K562 (cell line): ENCODE measurements around the gene FSTL4. TPM values are rescaled to one million over a fixed set of nuclear protein-coding genes. Genes with fewer than 3 reads are reported as not detected.

ENCODE experiments used
- ATAC-seq: fragments of 200-7000 bp; cut with Tn5 transposase; 3 replicates; pipeline ENCODE4 v1.9.1; 2020; ENCODE audit warnings: moderate library complexity
- BruUV-seq: library from RNA; stranded (reverse); fragments of 400-500 nt; replicated peaks from 2 replicates; lab custom pipeline; 2021; lab: Mats Ljungman, UMichigan
- CTCF ChIA-PET: fragments of 300-600 bp; formaldehyde crosslinking; extraction: SDS; loops from one replicate; lab custom pipeline; 2021; ENCODE audit warnings: low intra/inter-chr PET ratio; lab: Yijun Ruan, JAX
- POLR2A ChIA-PET: fragments of 300-600, 350-650 bp; sonication (Branson Sonifier 250); formaldehyde crosslinking; extraction: SDS; loops from one replicate; lab custom pipeline; 2021; ENCODE audit warnings: antibody characterized with exemption, inconsistent platforms; lab: Yijun Ruan, JAX
- DNase-seq, 4 experiments: peaks; one replicate each; pipeline versions ENCODE4 v3.0.0 to v3.0.0-alpha.2; 2011 to 2018; ENCODE audit warnings: low spot score in 3 of 4, mixed read lengths in 3 of 4; ENCODE audit errors: extremely low read depth in 1 of 4
- FAIRE-seq: peaks from 2 replicates; lab custom pipeline; 2011; peaks lifted over from hg19 to GRCh38; lab: Jason Lieb, UNC
- H2AFZ ChIP-seq: 2 replicates; pipeline ENCODE4 v1.6.0; 2011; ENCODE audit warnings: low read depth, low read length, control low read depth, inconsistent platforms
- H3K27ac ChIP-seq: fragments of 200-600 bp; 3 replicates; pipeline ENCODE4 v1.8.0; 2011; ENCODE audit warnings: low read depth, mild to moderate bottlenecking, control low read depth, inconsistent platforms, low read length, moderate library complexity, mixed read lengths; ENCODE audit errors: extremely low read depth
- H3K27me3 ChIP-seq, 2 experiments: fragments of 300-600 bp in 1 of 2; 2 replicates in 1 of 2; 3 replicates in 1 of 2; pipeline versions ENCODE4 v1.6.0 to v1.8.0; 2011; ENCODE audit warnings: inconsistent platforms in 2 of 2, low read length in 2 of 2, mild to moderate bottlenecking in 1 of 2, mixed read lengths in 1 of 2, moderate library complexity in 1 of 2; ENCODE audit not compliant: control insufficient read depth in 2 of 2, insufficient read depth in 2 of 2
- H3K36me3 ChIP-seq: fragments of 300-600 bp; 3 replicates; pipeline ENCODE4 v1.8.0; 2011; ENCODE audit warnings: mild to moderate bottlenecking, low read length, inconsistent platforms; ENCODE audit not compliant: control insufficient read depth, insufficient read depth
- H3K4me1 ChIP-seq, 2 experiments: fragments of 200-600 bp in 1 of 2; replicated peaks in 1 of 2; 2 replicates in 1 of 2; 3 replicates in 1 of 2; pipeline versions ENCODE4 v1.5.1 to v1.8.0; 2011; ENCODE audit warnings: inconsistent platforms in 2 of 2, low read length in 2 of 2, mild to moderate bottlenecking in 1 of 2, mixed read lengths in 1 of 2, moderate library complexity in 1 of 2; ENCODE audit not compliant: control insufficient read depth in 2 of 2, insufficient read depth in 2 of 2
- H3K4me2 ChIP-seq: 2 replicates; pipeline ENCODE4 v1.6.1; 2011; ENCODE audit warnings: low read length, control low read depth, inconsistent platforms, mixed read lengths; ENCODE audit not compliant: insufficient read depth
- H3K4me3 ChIP-seq: fragments of 200-600 bp; sonication (generic), shearing (Covaris generic); 2 replicates; pipeline ENCODE4 v1.5.1; 2016; ENCODE audit warnings: control low read depth, inconsistent platforms
- H3K79me2 ChIP-seq: fragments of 200-600 bp; 3 replicates; pipeline ENCODE4 v1.8.0; 2011; ENCODE audit warnings: low read length, inconsistent platforms; ENCODE audit not compliant: control insufficient read depth, insufficient read depth
- H3K9ac ChIP-seq, 2 experiments: 2 replicates each; pipeline versions ENCODE4 v1.6.0 to v1.6.1; 2011; ENCODE audit warnings: low read depth in 2 of 2, low read length in 2 of 2, control low read depth in 1 of 2, inconsistent platforms in 1 of 2, mild to moderate bottlenecking in 1 of 2, mixed read lengths in 1 of 2; ENCODE audit not compliant: insufficient read depth in 1 of 2
- H3K9me1 ChIP-seq: one replicate; pipeline ENCODE4 v1.6.0; 2011; ENCODE audit warnings: inconsistent platforms, mild to moderate bottlenecking, low read length, moderate library complexity; ENCODE audit not compliant: control insufficient read depth, insufficient read depth
- H3K9me3 ChIP-seq: replicated peaks from 2 replicates; pipeline ENCODE4 v1.5.1; 2011; ENCODE audit warnings: low read depth, low read length, inconsistent platforms; ENCODE audit not compliant: control insufficient read depth, insufficient read depth
- H4K20me1 ChIP-seq: replicated peaks from 2 replicates; pipeline ENCODE4 v1.6.1; 2011; ENCODE audit warnings: low read length, inconsistent platforms, mixed read lengths; ENCODE audit not compliant: control insufficient read depth, insufficient read depth
- GABPA ChIP-seq: fragments of 200-800 bp; sonication (Bioruptor generic); conservative IDR thresholded peaks from 2 replicates; pipeline ENCODE4 v1.6.1; 2016; ENCODE audit warnings: low read depth, missing genetic modification characterization, missing compliant biosample characterization
- GABPB1 ChIP-seq: sonication (generic); formaldehyde crosslinking; IDR thresholded peaks from 2 replicates; pipeline ENCODE4 v1.8.0; 2022; ENCODE audit warnings: mild to moderate bottlenecking, missing genetic modification reagents
- KAT2B ChIP-seq: IDR thresholded peaks from one replicate; pipeline ENCODE4 v1.6.1; 2012; ENCODE audit warnings: low read depth, mild to moderate bottlenecking, control low read depth, inconsistent platforms, low read length, moderate library complexity
- MEF2A ChIP-seq: IDR thresholded peaks from 2 replicates; pipeline ENCODE4 v1.6.1; 2011; ENCODE audit warnings: low read depth, mild to moderate bottlenecking, low read length, moderate library complexity; ENCODE audit not compliant: control insufficient read depth
- USF2 ChIP-seq: sonication (generic); formaldehyde crosslinking; IDR thresholded peaks from 2 replicates; pipeline ENCODE4 v1.5.0; 2020; ENCODE audit warnings: missing genetic modification reagents
- ZNF76 ChIP-seq: fragments of 250-450 bp; sonication (Bioruptor Pico); IDR thresholded peaks from 2 replicates; pipeline ENCODE4 v1.4.0; 2020; ENCODE audit warnings: mild to moderate bottlenecking, moderate library complexity, borderline replicate concordance
- ZZZ3 ChIP-seq: fragments of 450-650 bp; IDR thresholded peaks from 2 replicates; pipeline ENCODE4 v1.6.1; 2016; ENCODE audit warnings: antibody characterized with exemption, mild to moderate bottlenecking, moderate library complexity
- WGBS: fragments of 100-300 bp; shearing (Covaris generic); methylation state at CpG from one replicate; pipeline ENCODE4 v1.1.6; 2016; ENCODE audit warnings: low coverage, mixed read lengths; ENCODE audit not compliant: insufficient coverage; ENCODE audit errors: missing lambda C conversion rate; 5-methylcytosine and 5-hydroxymethylcytosine counted together
- in situ Hi-C: fragments of 300-500 bp; cut with MboI; formaldehyde crosslinking; loops from 4 replicates; pipeline ENCODE4 v1.15.0; 2018; ENCODE audit warnings: inconsistent platforms, mixed read lengths
- intact Hi-C: fragments of 100-400 bp; cut with micrococcal nuclease; formaldehyde crosslinking; loops from 2 replicates; pipeline ENCODE4 v1.14.2; 2022
- polyA plus RNA-seq, 8 experiments: library from polyadenylated mRNA; depleted of rRNA in 4 of 8; stranded (reverse) in 5 of 8; unstranded in 3 of 8; fragments of >200 nt; fragmentation: Nextera tagmentation in 2 of 8; fragmentation: Illumina TruSeq in 1 of 8; extraction: Ambion mirVana in 2 of 8; extraction: Trizol in 1 of 8; gene quantifications; 2 replicates each; pipeline versions ENCODE4 v1.2.1 to v1.2.3, GENCODE V29; 2011 to 2014; ENCODE audit warnings: inconsistent platforms in 1 of 8, missing spikeins in 1 of 8
- total RNA-seq, 7 experiments: library from RNA; depleted of rRNA in 6 of 7; stranded (reverse); fragments of >200 nt in 6 of 7; fragmentation: Illumina TruSeq in 2 of 7; extraction: Trizol in 2 of 7; gene quantifications; 2 replicates each; pipeline versions ENCODE4 v1.2.1 to v1.2.3, GENCODE V29; 2011 to 2021; ENCODE audit warnings: low replicate concordance in 1 of 7
- TF ChIP-seq, protein P1 (sequence below): fragments of 250-450 bp; sonication (Bioruptor Pico); IDR thresholded peaks from 2 replicates; pipeline ENCODE4 v1.9.0; 2021; ENCODE audit warnings: mild to moderate bottlenecking
- TF ChIP-seq, protein P2 (sequence below): sonication (generic); formaldehyde crosslinking; IDR thresholded peaks from 2 replicates; pipeline ENCODE4 v1.8.0; 2022; ENCODE audit warnings: mild to moderate bottlenecking, low read depth, missing genetic modification reagents

The FSTL4 gene
- total and polyA plus RNA-seq, 9 of the 15 experiments (the other 6 are each of a cell fraction or from before 2014, with no cell fraction given): 0.08 to 0.18 (median 0.10) TPM; not detected in 5

DNA sequence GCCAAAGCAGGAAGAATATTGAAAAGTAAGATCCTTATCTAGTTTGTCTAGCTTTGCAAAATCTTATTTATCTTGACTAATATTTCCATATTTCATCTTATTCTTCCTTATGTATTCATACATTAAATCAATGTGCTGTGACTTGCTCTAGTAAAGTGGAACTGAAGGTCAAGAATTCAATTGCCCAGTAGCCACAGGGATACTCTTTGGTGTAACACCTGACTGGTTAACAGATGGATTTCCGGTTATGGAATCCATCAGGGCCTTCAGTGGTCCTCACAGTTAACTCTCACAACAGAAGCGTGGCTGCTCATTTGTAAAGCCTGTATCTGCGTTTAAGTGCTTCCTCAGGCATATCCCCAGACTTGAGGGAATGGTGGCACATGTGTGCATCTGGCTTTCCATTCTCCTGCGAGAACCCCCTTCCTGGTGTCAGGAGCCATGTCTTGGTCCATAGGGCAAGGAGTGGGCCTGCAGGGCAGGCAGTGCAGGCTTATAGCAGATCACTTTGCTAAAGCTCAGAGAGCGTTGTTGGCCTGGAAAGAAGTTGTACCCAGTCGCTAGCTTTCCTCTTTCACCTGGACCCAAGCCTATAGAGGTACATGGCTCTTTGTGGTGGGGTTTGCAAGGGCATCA, 461.3 kb downstream of the FSTL4 start:
- BruUV-seq: no TSS peak
- ChIA-PET POLR2A (interaction anchor here (0.6 kb wide), 1 partner anchor 80 kb away, joined by 3 read pairs; no protein-coding TSS in a partner anchor), CTCF (interaction anchor here (1.6 kb wide), 1 partner anchor 96 kb away, joined by 3 read pairs; no protein-coding TSS in a partner anchor)
- Histone ChIP-seq H3K27me3 (peaks cover 29% of the 10 kb centered on the region in 2 experiments), H3K4me3 (no peak overlapping the region), H2AFZ (no peak overlapping the region), H4K20me1 (no peaks in the 10 kb centered on the region), H3K9me1 (no peaks in the 10 kb centered on the region), H3K9ac (no peak overlapping the region), H3K36me3 (no peaks in the 10 kb centered on the region), H3K79me2 (no peaks in the 10 kb centered on the region), H3K4me1 (no peaks in the 10 kb centered on the region), H3K27ac (no peak overlapping the region), H3K9me3 (no peaks in the 10 kb centered on the region), H3K4me2 (no peak overlapping the region)
- in situ Hi-C loops: no loop called here
- intact Hi-C loops: no loop called here
- FAIRE-seq: no peak
- no peak for DNase-seq
- ATAC-seq: no peak; the same call in 2 of the 3 replicates
- WGBS: 9% methylated on average over 6 of the region's 6 CpGs
- no peak for TF ChIP-seq MEF2A
- no peak for TF ChIP-seq USF2 (CRISPR knock-in tag)
- 0 out of 2 replicates have a peak, but pooled peaks have one; percentile 36 for TF ChIP-seq GABPA
- no peak for TF ChIP-seq ZNF76 (CRISPR knock-in tag)
- no peak for TF ChIP-seq ZZZ3
- TF ChIP-seq GABPB1 (CRISPR knock-in tag): peak; percentile 46; the same call in 1 of the 2 replicates
- TF ChIP-seq KAT2B: no peak
- TF ChIP-seq, protein P1, sequence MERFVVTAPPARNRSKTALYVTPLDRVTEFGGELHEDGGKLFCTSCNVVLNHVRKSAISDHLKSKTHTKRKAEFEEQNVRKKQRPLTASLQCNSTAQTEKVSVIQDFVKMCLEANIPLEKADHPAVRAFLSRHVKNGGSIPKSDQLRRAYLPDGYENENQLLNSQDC (CRISPR knock-in tag): no peak
- TF ChIP-seq, protein P2, sequence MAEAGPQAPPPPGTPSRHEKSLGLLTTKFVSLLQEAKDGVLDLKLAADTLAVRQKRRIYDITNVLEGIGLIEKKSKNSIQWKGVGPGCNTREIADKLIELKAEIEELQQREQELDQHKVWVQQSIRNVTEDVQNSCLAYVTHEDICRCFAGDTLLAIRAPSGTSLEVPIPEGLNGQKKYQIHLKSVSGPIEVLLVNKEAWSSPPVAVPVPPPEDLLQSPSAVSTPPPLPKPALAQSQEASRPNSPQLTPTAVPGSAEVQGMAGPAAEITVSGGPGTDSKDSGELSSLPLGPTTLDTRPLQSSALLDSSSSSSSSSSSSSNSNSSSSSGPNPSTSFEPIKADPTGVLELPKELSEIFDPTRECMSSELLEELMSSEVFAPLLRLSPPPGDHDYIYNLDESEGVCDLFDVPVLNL: no peak
